WTC11 (cell line): ENCODE results near the gene CTCF. TPM values are rescaled to one million over a fixed set of nuclear protein-coding genes. Genes with fewer than 3 reads are reported as not detected.

Source experiments
- ATAC-seq: fragments of 200-7000 bp; cut with Tn5 transposase; 2 replicates; pipeline ENCODE4 v1.10.0; 2021; ENCODE audit warnings: mild to moderate bottlenecking, moderate library complexity
- CTCF ChIA-PET: fragments of 300-600 bp; sonication (Branson Sonifier 250); formaldehyde crosslinking; loops from one replicate; lab custom pipeline; 2021; ENCODE audit warnings: antibody characterized with exemption; lab: Charles Lee
- POLR2A ChIA-PET: fragments of 350-600 bp; sonication (Branson Sonifier 250); formaldehyde crosslinking; loops from one replicate; lab custom pipeline; 2021; ENCODE audit warnings: antibody characterized with exemption; lab: Charles Lee
- DNase-seq: peaks from one replicate; pipeline ENCODE4 v3.0.0; 2021; ENCODE audit warnings: low spot score
- H3K27ac Mint-ChIP-seq: 2 replicates; pipeline ENCODE4 v1.8.0; 2021; ENCODE audit warnings: mixed read lengths
- H3K27me3 Mint-ChIP-seq: 2 replicates; pipeline ENCODE4 v1.8.0; 2021; ENCODE audit warnings: low read depth, mild to moderate bottlenecking, moderate library complexity, mixed read lengths
- H3K36me3 Mint-ChIP-seq: 2 replicates; pipeline ENCODE4 v1.8.0; 2021; ENCODE audit warnings: mixed read lengths
- H3K4me1 Mint-ChIP-seq: 2 replicates; pipeline ENCODE4 v1.8.0; 2022; ENCODE audit warnings: mixed read lengths
- H3K4me3 Mint-ChIP-seq: 2 replicates; pipeline ENCODE4 v1.8.0; 2021; ENCODE audit warnings: mild to moderate bottlenecking, moderate library complexity, mixed read lengths
- H3K9me3 Mint-ChIP-seq: 2 replicates; pipeline ENCODE4 v1.8.0; 2021; ENCODE audit warnings: mixed read lengths
- ATF1 ChIP-seq: sonication (generic); formaldehyde crosslinking; IDR thresholded peaks from 2 replicates; pipeline ENCODE4 v1.8.1; 2023; ENCODE audit warnings: mild to moderate bottlenecking, moderate library complexity, missing genetic modification reagents
- ELF4 ChIP-seq: sonication (generic); formaldehyde crosslinking; IDR thresholded peaks from 2 replicates; pipeline ENCODE4 v1.8.1; 2022; ENCODE audit warnings: low read depth, mild to moderate bottlenecking, moderate library complexity, missing genetic modification reagents
- EMX1 ChIP-seq: fragments of 250-450 bp; sonication (Bioruptor Pico); IDR thresholded peaks from 2 replicates; pipeline ENCODE4 v1.8.0; 2021; ENCODE audit warnings: mild to moderate bottlenecking
- FOXJ3 ChIP-seq: sonication (generic); formaldehyde crosslinking; IDR thresholded peaks from 2 replicates; pipeline ENCODE4 v1.9.0; 2021; ENCODE audit warnings: missing genetic modification reagents, mild to moderate bottlenecking, borderline replicate concordance
- GRHL2 ChIP-seq: fragments of 250-450 bp; sonication (Bioruptor Pico); IDR thresholded peaks from 2 replicates; pipeline ENCODE4 v1.8.0; 2022; ENCODE audit warnings: mild to moderate bottlenecking, moderate library complexity; ENCODE audit not compliant: insufficient replicate concordance, severe bottlenecking
- SMAD3 ChIP-seq: sonication (generic); formaldehyde crosslinking; IDR thresholded peaks from 2 replicates; pipeline ENCODE4 v1.8.0; 2022; ENCODE audit warnings: missing genetic modification reagents, mild to moderate bottlenecking, borderline replicate concordance
- ZNF263 ChIP-seq: sonication (generic); formaldehyde crosslinking; IDR thresholded peaks from 2 replicates; pipeline ENCODE4 v1.8.1; 2022; ENCODE audit warnings: low read depth, mild to moderate bottlenecking, moderate library complexity, missing genetic modification reagents
- ZNF281 ChIP-seq: sonication (generic); formaldehyde crosslinking; IDR thresholded peaks from 2 replicates; pipeline ENCODE4 v1.8.0; 2023; ENCODE audit warnings: mild to moderate bottlenecking, missing genetic modification reagents
- total RNA-seq: library from RNA; stranded (reverse); gene quantifications from 3 replicates; pipeline ENCODE4 v1.2.3, GENCODE V29; 2021
- TF ChIP-seq, protein P1 (sequence below): sonication (generic); formaldehyde crosslinking; IDR thresholded peaks from 2 replicates; pipeline ENCODE4 v1.8.1; 2022; ENCODE audit warnings: low read depth, missing genetic modification reagents, borderline replicate concordance
- TF ChIP-seq, protein P2 (sequence below): fragments of 250-450 bp; sonication (Bioruptor Pico); IDR thresholded peaks from 2 replicates; pipeline ENCODE4 v1.9.0; 2021; ENCODE audit warnings: mild to moderate bottlenecking
- TF ChIP-seq, protein P3 (sequence below): fragments of 200-600 bp; IDR thresholded peaks from 2 replicates; pipeline ENCODE4 v1.8.0; 2022; ENCODE audit warnings: antibody characterized with exemption
- TF ChIP-seq, protein P4 (sequence below): sonication (generic); formaldehyde crosslinking; IDR thresholded peaks from 2 replicates; pipeline ENCODE4 v1.8.0; 2022; ENCODE audit warnings: mild to moderate bottlenecking, missing genetic modification reagents
- TF ChIP-seq, protein P5 (sequence below): sonication (generic); formaldehyde crosslinking; IDR thresholded peaks from 2 replicates; pipeline ENCODE4 v1.8.1; 2022; ENCODE audit warnings: low read depth, mild to moderate bottlenecking, moderate library complexity, missing genetic modification reagents, borderline replicate concordance
- TF ChIP-seq, protein P6 (sequence below): fragments of 250-450 bp; sonication (Bioruptor Pico); IDR thresholded peaks from 2 replicates; pipeline ENCODE4 v2.1.2; 2022; ENCODE audit warnings: mild to moderate bottlenecking, moderate library complexity

CTCF gene
- total RNA-seq, 1 experiment from 2014 or later = 55.4 TPM

DNA sequence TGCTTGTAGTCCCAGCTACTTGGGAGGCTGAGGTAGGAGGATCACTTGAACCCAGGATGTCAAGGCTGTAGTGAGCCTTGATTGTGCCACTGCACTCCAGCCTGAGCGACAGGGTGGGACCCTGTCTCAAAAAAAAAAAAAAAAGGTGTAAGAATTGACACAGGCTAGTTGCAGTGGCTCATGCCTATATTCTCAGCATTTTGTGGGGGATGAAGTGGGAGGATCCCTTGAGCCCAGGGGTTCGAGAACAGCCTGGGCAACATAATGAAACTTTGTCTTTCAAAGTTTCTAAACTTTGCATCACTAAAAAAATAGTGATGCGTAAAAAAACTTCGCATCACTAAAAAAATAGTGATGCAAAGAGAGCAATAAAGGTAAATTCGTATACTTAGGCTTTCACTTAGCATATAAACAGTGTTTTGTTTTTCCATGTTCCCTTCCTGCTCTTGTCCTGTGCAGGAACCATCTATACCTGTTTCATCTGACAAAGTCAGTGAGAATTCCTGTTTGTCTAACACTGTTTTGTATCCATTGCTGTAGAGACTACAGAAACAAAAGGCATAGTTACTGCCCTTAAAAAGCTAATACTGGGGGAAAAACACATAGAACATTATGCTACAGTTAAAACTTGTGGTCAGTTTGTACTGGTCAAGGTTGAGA is 32.1 kb downstream of the CTCF start (continued):
- TF ChIP-seq, protein P1, sequence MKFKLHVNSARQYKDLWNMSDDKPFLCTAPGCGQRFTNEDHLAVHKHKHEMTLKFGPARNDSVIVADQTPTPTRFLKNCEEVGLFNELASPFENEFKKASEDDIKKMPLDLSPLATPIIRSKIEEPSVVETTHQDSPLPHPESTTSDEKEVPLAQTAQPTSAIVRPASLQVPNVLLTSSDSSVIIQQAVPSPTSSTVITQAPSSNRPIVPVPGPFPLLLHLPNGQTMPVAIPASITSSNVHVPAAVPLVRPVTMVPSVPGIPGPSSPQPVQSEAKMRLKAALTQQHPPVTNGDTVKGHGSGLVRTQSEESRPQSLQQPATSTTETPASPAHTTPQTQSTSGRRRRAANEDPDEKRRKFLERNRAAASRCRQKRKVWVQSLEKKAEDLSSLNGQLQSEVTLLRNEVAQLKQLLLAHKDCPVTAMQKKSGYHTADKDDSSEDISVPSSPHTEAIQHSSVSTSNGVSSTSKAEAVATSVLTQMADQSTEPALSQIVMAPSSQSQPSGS (CRISPR knock-in tag) = no peak
- TF ChIP-seq, protein P2, sequence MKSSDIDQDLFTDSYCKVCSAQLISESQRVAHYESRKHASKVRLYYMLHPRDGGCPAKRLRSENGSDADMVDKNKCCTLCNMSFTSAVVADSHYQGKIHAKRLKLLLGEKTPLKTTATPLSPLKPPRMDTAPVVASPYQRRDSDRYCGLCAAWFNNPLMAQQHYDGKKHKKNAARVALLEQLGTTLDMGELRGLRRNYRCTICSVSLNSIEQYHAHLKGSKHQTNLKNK (CRISPR knock-in tag) = no peak
- TF ChIP-seq EMX1 = no peak
- TF ChIP-seq ATF1 (CRISPR knock-in tag) = no peak
- TF ChIP-seq, protein P3, sequence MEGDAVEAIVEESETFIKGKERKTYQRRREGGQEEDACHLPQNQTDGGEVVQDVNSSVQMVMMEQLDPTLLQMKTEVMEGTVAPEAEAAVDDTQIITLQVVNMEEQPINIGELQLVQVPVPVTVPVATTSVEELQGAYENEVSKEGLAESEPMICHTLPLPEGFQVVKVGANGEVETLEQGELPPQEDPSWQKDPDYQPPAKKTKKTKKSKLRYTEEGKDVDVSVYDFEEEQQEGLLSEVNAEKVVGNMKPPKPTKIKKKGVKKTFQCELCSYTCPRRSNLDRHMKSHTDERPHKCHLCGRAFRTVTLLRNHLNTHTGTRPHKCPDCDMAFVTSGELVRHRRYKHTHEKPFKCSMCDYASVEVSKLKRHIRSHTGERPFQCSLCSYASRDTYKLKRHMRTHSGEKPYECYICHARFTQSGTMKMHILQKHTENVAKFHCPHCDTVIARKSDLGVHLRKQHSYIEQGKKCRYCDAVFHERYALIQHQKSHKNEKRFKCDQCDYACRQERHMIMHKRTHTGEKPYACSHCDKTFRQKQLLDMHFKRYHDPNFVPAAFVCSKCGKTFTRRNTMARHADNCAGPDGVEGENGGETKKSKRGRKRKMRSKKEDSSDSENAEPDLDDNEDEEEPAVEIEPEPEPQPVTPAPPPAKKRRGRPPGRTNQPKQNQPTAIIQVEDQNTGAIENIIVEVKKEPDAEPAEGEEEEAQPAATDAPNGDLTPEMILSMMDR = no peak

DNA sequence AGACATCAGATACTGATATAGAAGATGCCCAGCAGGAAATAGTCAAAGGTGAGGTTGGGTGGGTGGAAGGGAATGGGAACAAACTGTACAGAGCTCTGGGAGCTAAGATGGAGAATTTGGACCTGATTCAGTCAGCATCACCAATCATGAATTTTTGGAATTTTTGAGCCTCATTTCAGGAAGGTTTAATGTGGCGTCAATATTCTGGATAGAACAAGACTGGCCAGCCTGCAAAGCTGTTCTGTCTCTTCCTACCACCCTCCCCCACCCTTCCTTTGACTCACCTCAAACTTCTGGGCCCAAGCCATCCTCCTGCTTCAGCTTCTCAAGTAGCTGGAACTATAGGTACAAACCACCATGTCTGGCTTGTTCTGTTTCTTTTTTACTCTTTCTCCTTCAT is 32.6 kb downstream of the CTCF start:
- ChIA-PET CTCF (interaction anchor here (0.5 to 2.7 kb wide), 11 partner anchors 11 to 222 kb away, joined by 3 to 11 read pairs (median 5); partner anchors contain the start of gene CARMIL2), POLR2A (interaction anchor here (0.6 kb wide), 1 partner anchor 82 kb away, joined by 3 read pairs; no protein-coding TSS in a partner anchor)
- H3K36me3 Mint-ChIP-seq = no peaks in the 10 kb centered on the region
- peak overlapping the region; percentile 43 for H3K4me3 Mint-ChIP-seq
- no peaks in the 10 kb centered on the region for H3K9me3 Mint-ChIP-seq
- ATAC-seq (peak; percentile 38), DNase-seq (no peak)
- H3K27me3 Mint-ChIP-seq = no peaks in the 10 kb centered on the region
- H3K27ac Mint-ChIP-seq = peak overlapping the region; percentile 89
- H3K4me1 Mint-ChIP-seq = peaks cover 54% of the 10 kb centered on the region
- TF ChIP-seq ELF4 (CRISPR knock-in tag) (no peak), ZNF281 (CRISPR knock-in tag) (no peak), ZNF263 (CRISPR knock-in tag) (no peak)
- TF ChIP-seq, protein P4, sequence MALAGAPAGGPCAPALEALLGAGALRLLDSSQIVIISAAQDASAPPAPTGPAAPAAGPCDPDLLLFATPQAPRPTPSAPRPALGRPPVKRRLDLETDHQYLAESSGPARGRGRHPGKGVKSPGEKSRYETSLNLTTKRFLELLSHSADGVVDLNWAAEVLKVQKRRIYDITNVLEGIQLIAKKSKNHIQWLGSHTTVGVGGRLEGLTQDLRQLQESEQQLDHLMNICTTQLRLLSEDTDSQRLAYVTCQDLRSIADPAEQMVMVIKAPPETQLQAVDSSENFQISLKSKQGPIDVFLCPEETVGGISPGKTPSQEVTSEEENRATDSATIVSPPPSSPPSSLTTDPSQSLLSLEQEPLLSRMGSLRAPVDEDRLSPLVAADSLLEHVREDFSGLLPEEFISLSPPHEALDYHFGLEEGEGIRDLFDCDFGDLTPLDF (CRISPR knock-in tag) = no peak
- TF ChIP-seq, protein P1 (CRISPR knock-in tag) = no peak
- TF ChIP-seq, protein P5, sequence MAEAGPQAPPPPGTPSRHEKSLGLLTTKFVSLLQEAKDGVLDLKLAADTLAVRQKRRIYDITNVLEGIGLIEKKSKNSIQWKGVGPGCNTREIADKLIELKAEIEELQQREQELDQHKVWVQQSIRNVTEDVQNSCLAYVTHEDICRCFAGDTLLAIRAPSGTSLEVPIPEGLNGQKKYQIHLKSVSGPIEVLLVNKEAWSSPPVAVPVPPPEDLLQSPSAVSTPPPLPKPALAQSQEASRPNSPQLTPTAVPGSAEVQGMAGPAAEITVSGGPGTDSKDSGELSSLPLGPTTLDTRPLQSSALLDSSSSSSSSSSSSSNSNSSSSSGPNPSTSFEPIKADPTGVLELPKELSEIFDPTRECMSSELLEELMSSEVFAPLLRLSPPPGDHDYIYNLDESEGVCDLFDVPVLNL (CRISPR knock-in tag) = no peak

DNA sequence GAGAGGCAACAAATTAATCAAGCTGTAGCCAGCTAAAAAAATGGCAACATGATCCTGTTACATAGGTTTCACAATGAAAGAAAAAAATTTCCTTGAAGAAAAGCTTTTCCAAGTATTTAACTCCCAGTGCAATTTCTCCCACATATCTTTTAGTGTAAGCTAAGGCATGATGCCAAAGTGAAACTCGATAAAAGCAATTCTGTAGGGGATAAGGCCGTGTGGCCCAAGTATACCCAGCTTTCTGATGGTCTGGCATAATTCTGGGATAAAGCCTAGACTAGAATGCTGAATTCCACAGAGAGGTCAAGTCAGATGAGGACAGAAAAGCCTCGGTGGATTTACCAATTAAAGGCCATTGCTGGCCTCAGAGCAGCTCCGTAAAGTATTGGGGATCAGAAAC is 36.2 kb downstream of the CTCF start:
- no peaks in the 10 kb centered on the region for H3K27me3 Mint-ChIP-seq
- peak overlapping the region; percentile 24 for H3K27ac Mint-ChIP-seq
- POLR2A ChIA-PET = no interaction called here
- no peak for DNase-seq
- H3K9me3 Mint-ChIP-seq = no peaks in the 10 kb centered on the region
- H3K4me1 Mint-ChIP-seq = peaks cover 40% of the 10 kb centered on the region
- no peak for ATAC-seq
- H3K4me3 Mint-ChIP-seq = no peak overlapping the region
- H3K36me3 Mint-ChIP-seq = no peaks in the 10 kb centered on the region
- TF ChIP-seq, protein P6, sequence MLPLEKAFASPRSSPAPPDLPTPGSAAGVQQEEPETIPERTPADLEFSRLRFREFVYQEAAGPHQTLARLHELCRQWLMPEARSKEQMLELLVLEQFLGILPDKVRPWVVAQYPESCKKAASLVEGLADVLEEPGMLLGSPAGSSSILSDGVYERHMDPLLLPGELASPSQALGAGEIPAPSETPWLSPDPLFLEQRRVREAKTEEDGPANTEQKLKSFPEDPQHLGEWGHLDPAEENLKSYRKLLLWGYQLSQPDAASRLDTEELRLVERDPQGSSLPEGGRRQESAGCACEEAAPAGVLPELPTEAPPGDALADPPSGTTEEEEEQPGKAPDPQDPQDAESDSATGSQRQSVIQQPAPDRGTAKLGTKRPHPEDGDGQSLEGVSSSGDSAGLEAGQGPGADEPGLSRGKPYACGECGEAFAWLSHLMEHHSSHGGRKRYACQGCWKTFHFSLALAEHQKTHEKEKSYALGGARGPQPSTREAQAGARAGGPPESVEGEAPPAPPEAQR (CRISPR knock-in tag) = no peak
- TF ChIP-seq, protein P5 (CRISPR knock-in tag) = no peak
- TF ChIP-seq FOXJ3 = no peak
- no peak for TF ChIP-seq GRHL2 (CRISPR knock-in tag)
- TF ChIP-seq SMAD3 = no peak
- CTCF ChIA-PET = interaction anchor here (0.8 to 1.1 kb wide), 2 partner anchors 44 to 218 kb away, joined by 3 read pairs; no protein-coding TSS in a partner anchor
